Measurements from ENCODE around the gene ZNF101.

DNA sequence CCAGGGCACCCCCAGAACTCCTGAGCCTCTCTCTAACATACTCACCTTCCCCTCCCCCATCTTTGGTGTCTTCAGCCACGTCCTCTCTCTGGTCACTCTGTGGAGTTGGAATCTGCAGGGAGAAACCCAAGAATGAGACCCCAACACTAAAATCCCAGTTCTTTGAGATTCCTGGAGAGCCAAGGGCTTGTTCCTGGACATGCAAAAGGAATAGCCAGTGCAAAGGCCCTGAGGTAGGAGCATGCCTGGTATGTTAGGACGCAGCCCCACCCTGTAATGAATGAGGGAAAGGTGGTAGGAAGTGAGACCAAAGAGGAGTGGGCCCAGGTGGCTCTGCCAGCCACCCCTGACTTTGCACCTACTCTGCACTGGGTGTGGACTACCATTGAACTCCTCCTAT, 38.2 kb upstream of the ZNF101 start:
- TF ChIP-seq, protein P1, sequence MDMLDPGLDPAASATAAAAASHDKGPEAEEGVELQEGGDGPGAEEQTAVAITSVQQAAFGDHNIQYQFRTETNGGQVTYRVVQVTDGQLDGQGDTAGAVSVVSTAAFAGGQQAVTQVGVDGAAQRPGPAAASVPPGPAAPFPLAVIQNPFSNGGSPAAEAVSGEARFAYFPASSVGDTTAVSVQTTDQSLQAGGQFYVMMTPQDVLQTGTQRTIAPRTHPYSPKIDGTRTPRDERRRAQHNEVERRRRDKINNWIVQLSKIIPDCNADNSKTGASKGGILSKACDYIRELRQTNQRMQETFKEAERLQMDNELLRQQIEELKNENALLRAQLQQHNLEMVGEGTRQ (IDR thresholded peaks at IDR 0.05; ENCODE audit: low read depth, low read length), result no peak
- TF ChIP-seq, protein P2, sequence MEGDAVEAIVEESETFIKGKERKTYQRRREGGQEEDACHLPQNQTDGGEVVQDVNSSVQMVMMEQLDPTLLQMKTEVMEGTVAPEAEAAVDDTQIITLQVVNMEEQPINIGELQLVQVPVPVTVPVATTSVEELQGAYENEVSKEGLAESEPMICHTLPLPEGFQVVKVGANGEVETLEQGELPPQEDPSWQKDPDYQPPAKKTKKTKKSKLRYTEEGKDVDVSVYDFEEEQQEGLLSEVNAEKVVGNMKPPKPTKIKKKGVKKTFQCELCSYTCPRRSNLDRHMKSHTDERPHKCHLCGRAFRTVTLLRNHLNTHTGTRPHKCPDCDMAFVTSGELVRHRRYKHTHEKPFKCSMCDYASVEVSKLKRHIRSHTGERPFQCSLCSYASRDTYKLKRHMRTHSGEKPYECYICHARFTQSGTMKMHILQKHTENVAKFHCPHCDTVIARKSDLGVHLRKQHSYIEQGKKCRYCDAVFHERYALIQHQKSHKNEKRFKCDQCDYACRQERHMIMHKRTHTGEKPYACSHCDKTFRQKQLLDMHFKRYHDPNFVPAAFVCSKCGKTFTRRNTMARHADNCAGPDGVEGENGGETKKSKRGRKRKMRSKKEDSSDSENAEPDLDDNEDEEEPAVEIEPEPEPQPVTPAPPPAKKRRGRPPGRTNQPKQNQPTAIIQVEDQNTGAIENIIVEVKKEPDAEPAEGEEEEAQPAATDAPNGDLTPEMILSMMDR (conservative IDR thresholded peaks at IDR 0.05; ENCODE audit: low read depth, low read length), result no peak
- TF ChIP-seq MXI1 (IDR thresholded peaks at IDR 0.05; ENCODE audit: borderline replicate concordance, low read depth, low read length), result no peak
- no peak for TF ChIP-seq BHLHE40 (IDR thresholded peaks at IDR 0.05; ENCODE audit: low read depth, low read length)
- no peak for TF ChIP-seq RCOR1 (IDR thresholded peaks at IDR 0.05; ENCODE audit: insufficient replicate concordance, low read length)
- no peak for TF ChIP-seq FOS (IDR thresholded peaks at IDR 0.05; ENCODE audit: low read depth, low read length)
- no peak for TF ChIP-seq POLR2A (IDR thresholded peaks at IDR 0.05; ENCODE audit: low read depth, low read length)
- TF ChIP-seq CEBPB (IDR thresholded peaks at IDR 0.05; ENCODE audit: low read depth, low read length), result no peak
- TF ChIP-seq RFX5 (IDR thresholded peaks at IDR 0.05; ENCODE audit: low read depth, low read length), result no peak
- TF ChIP-seq RAD21 (IDR thresholded peaks at IDR 0.05; ENCODE audit: low read length), result no peak
